Measurements from ENCODE around the gene CKAP2.
"Not testable (repeated sequence)": the region's sequence is repeated elsewhere in the genome, so short reads cannot be mapped to it uniquely, and the experiment has no call there.

GRCh38 chr13:52480677-52481428 lies 25.6 kb downstream of the CKAP2 start:
- TF ChIP-seq SP1 (IDR thresholded peaks at IDR 0.05); FOXA1 (IDR thresholded peaks at IDR 0.05); CTBP1 (IDR thresholded peaks at IDR 0.05; ENCODE audit: borderline replicate concordance); HDGF (IDR thresholded peaks at IDR 0.05; ENCODE audit: borderline replicate concordance); SUZ12 (IDR thresholded peaks at IDR 0.05); BHLHE40 (IDR thresholded peaks at IDR 0.05; ENCODE audit: borderline replicate concordance); NFRKB (IDR thresholded peaks at IDR 0.05); FOXK2 (IDR thresholded peaks at IDR 0.05); ELF4 (IDR thresholded peaks at IDR 0.05): not testable (repeated sequence)
